SK-N-MC (cell line): ENCODE data around the gene MAP7D3.

ENCODE experiments used
- DNase-seq: peaks from one replicate; pipeline ENCODE4 v3.0.0-alpha.2; 2011; ENCODE audit warnings: low read depth, low spot score
- H3K27ac ChIP-seq: fragments of 200-600 bp; sonication (generic); 2 replicates; pipeline ENCODE4 v1.5.1; 2016; ENCODE audit warnings: mixed run types
- H3K36me3 ChIP-seq: fragments of 200-600 bp; sonication (generic); 2 replicates; pipeline ENCODE4 v1.6.1; 2017; ENCODE audit warnings: antibody characterized with exemption, low read length, mixed read lengths; ENCODE audit not compliant: insufficient read depth
- H3K4me3 ChIP-seq: fragments of 200-600 bp; sonication (generic); 2 replicates; pipeline ENCODE4 v1.5.1; 2016
- H3K9ac ChIP-seq: fragments of 200-600 bp; sonication (generic); 2 replicates; pipeline ENCODE4 v1.8.0; 2017; ENCODE audit warnings: mixed run types, mixed read lengths; ENCODE audit not compliant: insufficient read length
- H3K9me3 ChIP-seq: fragments of 200-600 bp; sonication (generic); 2 replicates; pipeline ENCODE4 v1.6.1; 2017; ENCODE audit warnings: low read depth, mild to moderate bottlenecking, antibody characterized with exemption, low read length, moderate library complexity, mixed read lengths
- EZH2 ChIP-seq: fragments of 200-600 bp; sonication (generic); IDR thresholded peaks from one replicate; pipeline ENCODE4 v1.6.1; 2017; ENCODE audit warnings: antibody characterized with exemption
- FOXP2 ChIP-seq: optimal IDR thresholded peaks from 2 replicates; pipeline ENCODE3; 2011; ENCODE audit warnings: mild to moderate bottlenecking, moderate library complexity; ENCODE audit not compliant: insufficient read depth; ENCODE audit errors: extremely low read length, control extremely low read depth
- POLR2AphosphoS5 ChIP-seq: IDR thresholded peaks from 2 replicates; pipeline ENCODE4 v1.6.1; 2012; ENCODE audit warnings: mild to moderate bottlenecking, low read depth, low read length, borderline replicate concordance

Gene MAP7D3

DNA sequence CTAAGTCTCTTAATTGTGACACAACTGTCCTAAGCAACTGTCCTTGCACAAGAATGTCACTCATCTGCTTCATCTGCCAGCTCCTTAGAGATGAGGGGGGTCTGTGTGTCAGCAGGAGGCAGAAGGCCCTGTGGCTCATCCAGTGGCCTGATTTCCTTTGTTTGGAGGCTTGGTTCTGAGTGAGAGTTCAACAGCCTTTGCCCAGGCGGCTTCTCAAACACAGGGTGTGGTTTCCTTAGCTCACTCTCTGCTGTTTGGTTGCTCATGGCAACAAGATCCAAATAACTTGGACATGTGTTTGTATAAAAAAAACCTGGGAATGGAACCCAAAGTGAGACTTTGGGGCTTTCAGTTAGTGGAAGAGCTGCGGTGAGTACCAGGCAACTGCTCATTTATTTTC lies 46.6 kb downstream of the MAP7D3 start:
- Histone ChIP-seq H3K4me3 (no peak overlapping the region), H3K36me3 (no peaks in the 10 kb centered on the region; the same call in 1 of the 2 replicates), H3K9me3 (no peaks in the 10 kb centered on the region), H3K9ac (no peak overlapping the region), H3K27ac (no peak overlapping the region)
- no peak for DNase-seq
- TF ChIP-seq POLR2AphosphoS5 (no peak), FOXP2 (no peak), EZH2 (no peak)

DNA sequence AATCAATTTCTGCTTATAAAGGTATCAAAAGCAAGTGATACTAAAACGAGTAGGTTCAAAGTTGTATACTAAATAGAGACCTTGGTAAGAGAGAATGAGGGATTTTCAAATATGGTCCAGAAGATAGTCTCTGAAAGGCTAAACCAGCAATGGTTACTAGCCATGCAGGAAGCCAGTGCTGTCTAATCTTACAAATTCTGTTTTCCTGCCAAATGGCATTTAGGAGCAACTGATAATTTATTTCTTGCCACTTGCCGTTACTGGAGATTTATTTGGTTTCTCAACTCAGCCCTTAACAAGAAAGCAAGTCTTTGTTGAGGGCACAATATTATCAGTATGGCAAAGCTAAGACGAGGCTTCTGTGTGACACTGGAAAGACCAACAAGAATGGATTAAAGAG lies 47.2 kb downstream of the MAP7D3 start:
- no peak for DNase-seq
- no peaks in the 10 kb centered on the region for H3K9me3 ChIP-seq
- H3K27ac ChIP-seq, result no peak overlapping the region
- no peak overlapping the region for H3K4me3 ChIP-seq
- no peaks in the 10 kb centered on the region; the same call in 1 of the 2 replicates for H3K36me3 ChIP-seq
- H3K9ac ChIP-seq, result no peak overlapping the region
- TF ChIP-seq FOXP2, result no peak

DNA sequence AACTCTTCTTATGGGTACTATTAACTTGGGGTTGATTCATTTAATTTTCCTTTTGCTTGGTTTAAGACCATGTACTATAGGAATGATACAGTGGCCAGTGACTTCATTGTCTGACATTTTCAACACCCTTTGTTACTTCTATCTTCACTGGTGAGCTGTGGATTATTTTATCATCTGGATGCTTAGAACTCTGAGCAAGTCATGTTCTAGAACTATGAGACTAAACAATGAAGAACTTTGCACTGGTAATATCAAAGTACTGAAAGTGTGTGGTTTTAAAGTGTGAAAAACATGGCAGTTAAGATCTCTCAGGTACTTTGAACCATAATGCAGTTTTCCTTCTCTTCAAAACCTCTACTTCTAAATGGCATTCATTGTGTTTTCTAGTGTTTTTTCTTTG lies 47.8 kb downstream of the MAP7D3 start:
- DNase-seq, result no peak
- Histone ChIP-seq H3K9me3 (no peaks in the 10 kb centered on the region), H3K27ac (no peak overlapping the region), H3K4me3 (no peak overlapping the region), H3K9ac (no peak overlapping the region), H3K36me3 (no peaks in the 10 kb centered on the region; the same call in 1 of the 2 replicates)
- TF ChIP-seq POLR2AphosphoS5 (no peak), FOXP2 (no peak), EZH2 (no peak)

- Histone ChIP-seq H3K36me3 (no peaks in the 10 kb centered on the region; the same call in 1 of the 2 replicates), H3K9ac (no peak overlapping the region), H3K27ac (no peak overlapping the region), H3K4me3 (no peak overlapping the region), H3K9me3 (no peaks in the 10 kb centered on the region)
- DNase-seq, result no peak
- TF ChIP-seq FOXP2 (no peak), POLR2AphosphoS5 (no peak), EZH2 (no peak)
These were observed 48.3 kb downstream of the MAP7D3 start for GRCh38 chrX:136202889-136203288.

DNA sequence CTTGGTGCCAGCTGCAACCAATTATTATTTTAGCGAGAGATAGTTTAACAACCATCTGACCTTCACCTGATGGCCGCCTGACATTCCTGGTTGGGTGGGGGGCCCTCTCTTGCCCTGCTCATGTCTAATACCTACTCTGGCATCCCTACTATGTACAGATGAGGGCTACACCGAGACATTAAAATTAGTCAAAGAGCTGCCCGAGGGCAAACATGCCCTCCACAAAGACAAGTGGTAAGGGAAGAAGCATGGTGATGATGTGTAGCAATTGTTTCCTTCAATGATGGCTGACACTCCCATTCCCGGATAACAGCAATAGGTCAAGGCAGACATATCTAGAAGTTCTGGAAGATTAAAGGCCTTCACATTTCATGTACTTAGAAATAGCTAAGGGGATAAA lies 49.6 kb downstream of the MAP7D3 start:
- no peak overlapping the region for H3K9ac ChIP-seq
- no peak for TF ChIP-seq FOXP2
- TF ChIP-seq EZH2, result no peak
- TF ChIP-seq POLR2AphosphoS5, result no peak
- no peak overlapping the region for H3K27ac ChIP-seq
- H3K4me3 ChIP-seq, result no peak overlapping the region
- H3K9me3 ChIP-seq, result no peaks in the 10 kb centered on the region
- H3K36me3 ChIP-seq, result no peaks in the 10 kb centered on the region
- no peak for DNase-seq

- no peak for DNase-seq
- Histone ChIP-seq H3K36me3 (no peaks in the 10 kb centered on the region), H3K4me3 (no peak overlapping the region), H3K27ac (no peak overlapping the region), H3K9ac (no peak overlapping the region), H3K9me3 (no peaks in the 10 kb centered on the region)
- TF ChIP-seq FOXP2 (no peak), POLR2AphosphoS5 (no peak), EZH2 (no peak)
These were observed 50.7 kb downstream of the MAP7D3 start for GRCh38 chrX:136200466-136200865.

- H3K9ac ChIP-seq, result no peak overlapping the region
- no peak overlapping the region for H3K27ac ChIP-seq
- no peaks in the 10 kb centered on the region for H3K9me3 ChIP-seq
- H3K4me3 ChIP-seq, result no peak overlapping the region
- TF ChIP-seq POLR2AphosphoS5 (no peak), EZH2 (no peak), FOXP2 (no peak)
- no peak for DNase-seq
- no peaks in the 10 kb centered on the region for H3K36me3 ChIP-seq
These were observed 51.8 kb downstream of the MAP7D3 start for GRCh38 chrX:136199365-136199764.

DNA sequence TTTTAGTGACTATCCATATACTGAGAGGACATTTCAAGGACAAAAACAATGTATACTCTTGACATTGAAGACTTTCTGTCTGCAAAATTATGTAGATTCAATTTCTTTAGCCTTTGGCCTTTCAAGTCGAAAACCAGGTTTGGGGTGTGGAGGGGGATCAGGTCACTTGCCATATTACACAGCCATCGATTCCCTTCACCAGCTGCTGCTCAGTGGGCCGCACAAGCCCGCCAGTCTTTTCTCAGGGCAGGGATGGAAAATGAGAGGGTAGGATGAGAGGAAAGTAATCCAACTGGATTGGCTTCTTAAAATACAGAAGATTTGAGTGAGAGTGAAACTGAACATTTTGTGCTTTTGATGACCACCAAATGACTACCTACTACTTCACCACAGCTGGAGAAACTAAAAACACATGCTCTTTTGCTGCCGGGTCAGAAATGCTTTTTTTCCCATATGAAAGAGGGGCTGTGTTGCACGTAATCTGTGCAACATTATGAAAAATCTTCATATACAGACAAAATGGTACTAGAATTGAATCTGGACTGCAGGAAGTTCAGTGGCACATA lies 52.4 kb downstream of the MAP7D3 start:
- Histone ChIP-seq H3K4me3 (no peak overlapping the region), H3K36me3 (no peaks in the 10 kb centered on the region), H3K27ac (no peak overlapping the region), H3K9ac (no peak overlapping the region), H3K9me3 (no peaks in the 10 kb centered on the region)
- DNase-seq, result no peak
- TF ChIP-seq POLR2AphosphoS5 (no peak), EZH2 (no peak), FOXP2 (no peak)

GRCh38 chrX:136198010-136198409 lies 53.2 kb downstream of the MAP7D3 start:
- TF ChIP-seq POLR2AphosphoS5 (no peak), EZH2 (no peak), FOXP2 (no peak)
- no peak for DNase-seq
- H3K4me3 ChIP-seq, result no peak overlapping the region
- H3K27ac ChIP-seq, result no peak overlapping the region
- no peak overlapping the region for H3K9ac ChIP-seq
- H3K9me3 ChIP-seq, result no peaks in the 10 kb centered on the region
- no peaks in the 10 kb centered on the region for H3K36me3 ChIP-seq

DNA sequence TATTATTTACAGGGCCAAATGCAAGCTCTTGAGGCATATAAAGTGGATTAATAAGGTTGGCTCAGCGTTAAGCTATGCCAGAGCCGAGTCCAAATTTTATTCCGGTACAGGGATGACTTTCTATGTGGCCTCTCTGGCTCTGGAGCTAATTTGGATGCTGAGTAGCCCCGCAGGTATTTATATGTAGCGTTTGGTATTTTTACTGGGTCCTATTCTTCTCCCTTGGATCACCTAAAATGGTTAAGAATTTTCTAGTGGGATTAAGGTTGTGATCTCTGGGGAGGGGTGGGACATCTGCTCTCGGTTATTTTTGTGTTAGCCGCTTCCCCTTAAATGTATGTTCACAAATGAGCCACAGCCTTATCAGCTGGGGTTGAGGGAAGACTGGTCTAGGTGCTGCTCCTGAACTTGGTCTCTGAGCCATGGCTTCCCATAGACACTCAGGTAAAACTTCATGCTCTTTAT lies 54.5 kb downstream of the MAP7D3 start:
- no peak overlapping the region for H3K27ac ChIP-seq
- no peaks in the 10 kb centered on the region for H3K36me3 ChIP-seq
- no peak for DNase-seq
- no peak for TF ChIP-seq EZH2
- TF ChIP-seq FOXP2, result no peak
- TF ChIP-seq POLR2AphosphoS5, result no peak
- H3K9ac ChIP-seq, result no peak overlapping the region
- no peak overlapping the region for H3K4me3 ChIP-seq
- H3K9me3 ChIP-seq, result no peaks in the 10 kb centered on the region
